Activated T-helper 9 cell treated with anti-CD3 and anti-CD28 coated beads, Interleukin-2, amount 50 U/mL, for 16 hours (primary cell): ENCODE measurements around the gene COX14.
"Not testable (repeated sequence)": the region's sequence is repeated elsewhere in the genome, so short reads cannot be mapped to it uniquely, and the experiment has no call there.

Experiments used
- DNase-seq: peaks from one replicate; pipeline ENCODE4 v3.0.0-alpha.2; 2020; ENCODE audit warnings: low read depth

Gene COX14

GRCh38 chr12:50111693-50112455 lies at the start of gene COX14:
Gene COX14, plus strand, starts transcription at chr12:50112236. Its CDS starts 7,808 bp downstream, at chr12:50120044.
- DNase-seq = peak; percentile 98

GRCh38 chr12:50062728-50063460 lies 49.1 kb upstream of the COX14 start:
- DNase-seq = no peak

- DNase-seq = no peak
Measured at GRCh38 chr12:50065726-50066310, 46.2 kb upstream of the COX14 start.

GRCh38 chr12:50066402-50066801 lies 45.6 kb upstream of the COX14 start:
- DNase-seq = no peak

- no peak for DNase-seq
Measured at GRCh38 chr12:50069069-50069468, 43.0 kb upstream of the COX14 start.

GRCh38 chr12:50069539-50069938 lies 42.5 kb upstream of the COX14 start:
- DNase-seq = no peak

- DNase-seq = peak; percentile 37
Measured at GRCh38 chr12:50070314-50071060, 41.5 kb upstream of the COX14 start.

GRCh38 chr12:50072198-50072907 lies 39.7 kb upstream of the COX14 start:
- no peak for DNase-seq

GRCh38 chr12:50073206-50073605 lies 38.8 kb upstream of the COX14 start:
- no peak for DNase-seq

- no peak for DNase-seq
Measured at GRCh38 chr12:50073712-50074111, 38.3 kb upstream of the COX14 start.

- peak; percentile 68 for DNase-seq
Measured at GRCh38 chr12:50074936-50075807, 36.9 kb upstream of the COX14 start.

- no peak for DNase-seq
Measured at GRCh38 chr12:50075808-50076170, 36.2 kb upstream of the COX14 start.

GRCh38 chr12:50077099-50077498 lies 34.9 kb upstream of the COX14 start:
- no peak for DNase-seq

GRCh38 chr12:50078281-50078680 lies 33.8 kb upstream of the COX14 start:
- DNase-seq = no peak

- DNase-seq = no peak
Measured at GRCh38 chr12:50079771-50080170, 32.3 kb upstream of the COX14 start.

- DNase-seq = no peak
Measured at GRCh38 chr12:50081096-50081808, 30.8 kb upstream of the COX14 start.

- no peak for DNase-seq
Measured at GRCh38 chr12:50082644-50083043, 29.4 kb upstream of the COX14 start.

- DNase-seq = no peak
Measured at GRCh38 chr12:50083301-50083700, 28.7 kb upstream of the COX14 start.

GRCh38 chr12:50084409-50084774 lies 27.6 kb upstream of the COX14 start:
- DNase-seq = not testable (repeated sequence)
